H1 (cell line): Measurements from ENCODE around the gene HOXB6. TPM values are rescaled to one million over a fixed set of nuclear protein-coding genes. Genes with fewer than 3 reads are reported as not detected.

ENCODE experiments used
- CTCF ChIA-PET: fragments of 300-600 bp; sonication (Branson Sonifier 250); formaldehyde crosslinking; loops from one replicate; lab custom pipeline; 2021; ENCODE audit not compliant: partially characterized antibody; lab: Charles Lee
- POLR2A ChIA-PET: fragments of 300-600 bp; sonication (Branson Sonifier 250); formaldehyde crosslinking; loops from one replicate; lab custom pipeline; 2021; ENCODE audit warnings: inconsistent platforms; ENCODE audit not compliant: partially characterized antibody; lab: Charles Lee
- DNase-seq, 2 experiments: peaks; one replicate each; pipeline versions ENCODE4 v3.0.0 to v3.0.0-alpha.2; 2010 to 2022; ENCODE audit warnings: low spot score in 2 of 2, low read depth in 1 of 2, mixed read lengths in 1 of 2
- FAIRE-seq: peaks from 2 replicates; lab custom pipeline; 2011; peaks lifted over from hg19 to GRCh38; lab: Jason Lieb, UNC
- H2AFZ ChIP-seq: 2 replicates; pipeline ENCODE4 v1.8.1; 2012; ENCODE audit warnings: low read length, inconsistent platforms
- H2AK5ac ChIP-seq: 2 replicates; pipeline ENCODE4 v1.6.1; 2013; ENCODE audit warnings: low read depth, low read length
- H2BK120ac ChIP-seq: replicated peaks from 2 replicates; pipeline ENCODE3; 2013; ENCODE audit warnings: low read depth, low read length, inconsistent platforms
- H2BK12ac ChIP-seq: 2 replicates; pipeline ENCODE4 v1.6.1; 2013; ENCODE audit warnings: low read depth, low read length
- H2BK15ac ChIP-seq: 2 replicates; pipeline ENCODE4 v1.6.1; 2013; ENCODE audit warnings: low read length
- H2BK20ac ChIP-seq: 2 replicates; pipeline ENCODE4 v1.6.1; 2013; ENCODE audit warnings: low read length
- H2BK5ac ChIP-seq: 2 replicates; pipeline ENCODE4 v1.6.1; 2013; ENCODE audit warnings: low read depth, low read length
- H3K14ac ChIP-seq: 2 replicates; pipeline ENCODE4 v1.6.1; 2013; ENCODE audit warnings: inconsistent platforms; ENCODE audit not compliant: insufficient read length
- H3K18ac ChIP-seq: 2 replicates; pipeline ENCODE4 v1.6.1; 2013; ENCODE audit warnings: low read length; ENCODE audit errors: extremely low read depth
- H3K23ac ChIP-seq: 2 replicates; pipeline ENCODE4 v1.6.1; 2013; ENCODE audit warnings: inconsistent platforms; ENCODE audit not compliant: insufficient read length
- H3K23me2 ChIP-seq: 2 replicates; pipeline ENCODE4 v1.6.1; 2013; ENCODE audit warnings: low read depth, low read length
- H3K27ac ChIP-seq: 2 replicates; pipeline ENCODE4 v1.6.1; 2011; ENCODE audit warnings: low read depth, low read length, inconsistent platforms
- H3K27me3 ChIP-seq, 4 experiments: replicated peaks in 1 of 4; 1 replicate in 1 of 4; 2 replicates in 3 of 4; pipeline versions ENCODE4 v1.6.1 to v1.8.1; 2011 to 2013; ENCODE audit warnings: low read length in 3 of 4, mild to moderate bottlenecking in 3 of 4, inconsistent platforms in 2 of 4, mixed read lengths in 2 of 4, moderate library complexity in 1 of 4; ENCODE audit not compliant: control insufficient read depth in 3 of 4, insufficient read depth in 3 of 4; ENCODE audit errors: extremely low read depth in 1 of 4
- H3K36me3 ChIP-seq, 4 experiments: 2 replicates each; pipeline versions ENCODE4 v1.6.1 to v1.8.1; 2011 to 2013; ENCODE audit warnings: mild to moderate bottlenecking in 4 of 4, low read length in 3 of 4, moderate library complexity in 2 of 4, control low read depth in 1 of 4, inconsistent platforms in 1 of 4; ENCODE audit not compliant: insufficient read depth in 4 of 4, control insufficient read depth in 2 of 4
- H3K4ac ChIP-seq: replicated peaks from 2 replicates; pipeline ENCODE3; 2013; ENCODE audit warnings: low read length, low read depth, mixed read lengths, inconsistent platforms; ENCODE audit not compliant: insufficient read length
- H3K4me1 ChIP-seq, 4 experiments: replicated peaks in 1 of 4; 1 replicate in 1 of 4; 2 replicates in 3 of 4; pipeline versions ENCODE4 v1.6.1 to v1.8.1; 2011 to 2013; ENCODE audit warnings: low read length in 3 of 4, inconsistent platforms in 2 of 4, mixed read lengths in 1 of 4; ENCODE audit not compliant: insufficient read depth in 4 of 4, control insufficient read depth in 3 of 4
- H3K4me2 ChIP-seq, 2 experiments: 2 replicates each; pipeline versions ENCODE4 v1.6.1 to v1.8.1; 2011 to 2013; ENCODE audit warnings: low read depth in 2 of 2, low read length in 2 of 2, control low read depth in 1 of 2, inconsistent platforms in 1 of 2, mild to moderate bottlenecking in 1 of 2; ENCODE audit not compliant: insufficient read depth in 1 of 2
- H3K4me3 ChIP-seq, 4 experiments: fragments of 200-600, 300-600 bp in 1 of 4; sonication (generic), shearing (Covaris generic), sonication (Bioruptor Twin) in 1 of 4; 2 replicates each; pipeline versions ENCODE4 v1.5.1 to v1.8.1; 2011 to 2016; ENCODE audit warnings: low read length in 4 of 4, low read depth in 3 of 4, control low read depth in 2 of 4, inconsistent platforms in 2 of 4, mild to moderate bottlenecking in 2 of 4, mixed read lengths in 1 of 4, moderate library complexity in 1 of 4; ENCODE audit not compliant: insufficient read depth in 2 of 4; ENCODE audit errors: extremely low read depth in 1 of 4
- H3K56ac ChIP-seq: replicated peaks from 2 replicates; pipeline ENCODE3; 2013; ENCODE audit warnings: low read depth, mild to moderate bottlenecking, mixed read lengths, low read length, inconsistent platforms; ENCODE audit not compliant: insufficient read length
- H3K79me1 ChIP-seq: 2 replicates; pipeline ENCODE4 v1.6.1; 2013; ENCODE audit warnings: low read depth, low read length, control low read depth
- H3K79me2 ChIP-seq, 2 experiments: 2 replicates each; pipeline versions ENCODE4 v1.6.1 to v1.8.1; 2012 to 2013; ENCODE audit warnings: low read length in 2 of 2, mild to moderate bottlenecking in 2 of 2, inconsistent platforms in 1 of 2; ENCODE audit not compliant: insufficient read depth in 2 of 2, control insufficient read depth in 1 of 2
- H3K9ac ChIP-seq, 4 experiments: replicated peaks in 1 of 4; 1 replicate in 1 of 4; 2 replicates in 3 of 4; pipeline versions ENCODE4 v1.6.1 to v1.8.1; 2011 to 2013; ENCODE audit warnings: low read depth in 3 of 4, low read length in 3 of 4, control low read depth in 2 of 4, mild to moderate bottlenecking in 2 of 4, moderate library complexity in 2 of 4, inconsistent platforms in 1 of 4; ENCODE audit errors: extremely low read depth in 1 of 4
- H3K9me3 ChIP-seq, 2 experiments: 2 replicates each; pipeline versions ENCODE4 v1.6.1 to v1.8.1; 2012 to 2013; ENCODE audit warnings: mild to moderate bottlenecking in 2 of 2, moderate library complexity in 2 of 2, control low read depth in 1 of 2, inconsistent platforms in 1 of 2, low read depth in 1 of 2, low read length in 1 of 2, mixed read lengths in 1 of 2; ENCODE audit not compliant: insufficient read depth in 2 of 2
- H4K20me1 ChIP-seq, 2 experiments: replicated peaks in 1 of 2; 2 replicates each; pipeline versions ENCODE3 to v1.8.1; 2011 to 2013; ENCODE audit warnings: inconsistent platforms in 2 of 2, low read length in 2 of 2, mild to moderate bottlenecking in 1 of 2; ENCODE audit not compliant: insufficient read depth in 2 of 2, control insufficient read depth in 1 of 2
- H4K5ac ChIP-seq: 2 replicates; pipeline ENCODE4 v1.6.1; 2013; ENCODE audit warnings: low read length, low read depth, mixed read lengths, inconsistent platforms; ENCODE audit not compliant: insufficient read length
- H4K8ac ChIP-seq: 2 replicates; pipeline ENCODE4 v1.8.0; 2013; ENCODE audit warnings: mild to moderate bottlenecking, moderate library complexity, low read length, inconsistent platforms; ENCODE audit not compliant: insufficient read depth; ENCODE audit errors: extremely low read depth
- H4K91ac ChIP-seq: replicated peaks from 2 replicates; pipeline ENCODE3; 2013; ENCODE audit warnings: low read length, mixed read lengths, inconsistent platforms; ENCODE audit not compliant: insufficient read length
- ASH2L ChIP-seq: fragments of 200-600, 300-600 bp; sonication (generic); IDR thresholded peaks from one replicate; pipeline ENCODE4 v1.7.1; 2017; ENCODE audit warnings: low read length
- BACH1 ChIP-seq: IDR thresholded peaks from 2 replicates; pipeline ENCODE4 v1.6.1; 2012; ENCODE audit warnings: low read length, improper control_type of control experiment
- CTCF ChIP-seq, 3 experiments: IDR thresholded peaks; 1 replicate in 2 of 3; 2 replicates in 1 of 3; pipeline versions ENCODE4 v1.5.1 to v1.6.1; 2011; ENCODE audit warnings: low read length in 3 of 3, mild to moderate bottlenecking in 3 of 3, inconsistent platforms in 2 of 3, low read depth in 1 of 3, moderate library complexity in 1 of 3; ENCODE audit not compliant: insufficient read depth in 1 of 3; ENCODE audit errors: control extremely low read depth in 1 of 3
- EZH2 ChIP-seq: fragments of 200-600 bp; sonication (generic); IDR thresholded peaks from 2 replicates; pipeline ENCODE4 v1.7.1; 2012; ENCODE audit warnings: low read depth, mild to moderate bottlenecking, moderate library complexity, low read length, inconsistent platforms; ENCODE audit not compliant: severe bottlenecking
- HDAC6 ChIP-seq: IDR thresholded peaks from one replicate; pipeline ENCODE4 v1.7.1; 2012; ENCODE audit warnings: low read depth, mild to moderate bottlenecking, inconsistent platforms, low read length, moderate library complexity
- SRF ChIP-seq: IDR thresholded peaks from 2 replicates; pipeline ENCODE4 v1.6.1; 2011; ENCODE audit warnings: mild to moderate bottlenecking, low read depth, low read length, moderate library complexity
- SUZ12 ChIP-seq: fragments of 200-600 bp; sonication (generic); IDR thresholded peaks from 2 replicates; pipeline ENCODE4 v1.6.1; 2012; ENCODE audit warnings: mild to moderate bottlenecking, inconsistent platforms, low read length, moderate library complexity, mixed read lengths
- TEAD4 ChIP-seq: IDR thresholded peaks from 2 replicates; pipeline ENCODE4 v1.6.1; 2012; ENCODE audit warnings: low read depth, low read length, inconsistent platforms, mixed read lengths
- WGBS, 2 experiments: shearing (Covaris generic) in 1 of 2; methylation state at CpG; one replicate each; pipeline versions ENCODE4 v1.1.6 to v1.1.7; 2013 to 2015; ENCODE audit warnings: low lambda C conversion rate in 2 of 2, mixed read lengths in 2 of 2, inconsistent platforms in 1 of 2, low coverage in 1 of 2, missing lambda C conversion rate in 1 of 2; ENCODE audit not compliant: insufficient replicate concordance in 2 of 2, insufficient coverage in 1 of 2, insufficient read length in 1 of 2; ENCODE audit errors: extremely low coverage in 1 of 2, missing lambda C conversion rate in 1 of 2; 5-methylcytosine and 5-hydroxymethylcytosine counted together
- polyA plus RNA-seq, 7 experiments: library from polyadenylated mRNA; depleted of rRNA in 3 of 7; stranded (reverse) in 5 of 7; unstranded in 2 of 7; fragments of >200 nt in 5 of 7; fragments of 200-250 nt in 2 of 7; gene quantifications; 1 replicate in 5 of 7; 2 replicates in 1 of 7; 4 replicates in 1 of 7; pipeline versions ENCODE4 v1.2.1 to v1.2.3, GENCODE V29; 2011 to 2013; ENCODE audit warnings: missing spikeins in 2 of 7, mixed read lengths in 2 of 7
- total RNA-seq: library from RNA; stranded (reverse); fragmentation: NEBNext Ultra II Directional; extraction: Animal tissue kit (Norgen Biotek cat#: 25700); gene quantifications from 2 replicates; pipeline ENCODE4 v1.2.1, GENCODE V29; 2021
- TF ChIP-seq, protein P1 (sequence below): IDR thresholded peaks from 2 replicates; pipeline ENCODE4 v1.6.1; 2012; ENCODE audit warnings: inconsistent platforms

Gene HOXB6
- total and polyA plus RNA-seq, 2 of the 8 experiments (the other 6 are each of a cell fraction or from before 2014, with no cell fraction given): not detected

DNA sequence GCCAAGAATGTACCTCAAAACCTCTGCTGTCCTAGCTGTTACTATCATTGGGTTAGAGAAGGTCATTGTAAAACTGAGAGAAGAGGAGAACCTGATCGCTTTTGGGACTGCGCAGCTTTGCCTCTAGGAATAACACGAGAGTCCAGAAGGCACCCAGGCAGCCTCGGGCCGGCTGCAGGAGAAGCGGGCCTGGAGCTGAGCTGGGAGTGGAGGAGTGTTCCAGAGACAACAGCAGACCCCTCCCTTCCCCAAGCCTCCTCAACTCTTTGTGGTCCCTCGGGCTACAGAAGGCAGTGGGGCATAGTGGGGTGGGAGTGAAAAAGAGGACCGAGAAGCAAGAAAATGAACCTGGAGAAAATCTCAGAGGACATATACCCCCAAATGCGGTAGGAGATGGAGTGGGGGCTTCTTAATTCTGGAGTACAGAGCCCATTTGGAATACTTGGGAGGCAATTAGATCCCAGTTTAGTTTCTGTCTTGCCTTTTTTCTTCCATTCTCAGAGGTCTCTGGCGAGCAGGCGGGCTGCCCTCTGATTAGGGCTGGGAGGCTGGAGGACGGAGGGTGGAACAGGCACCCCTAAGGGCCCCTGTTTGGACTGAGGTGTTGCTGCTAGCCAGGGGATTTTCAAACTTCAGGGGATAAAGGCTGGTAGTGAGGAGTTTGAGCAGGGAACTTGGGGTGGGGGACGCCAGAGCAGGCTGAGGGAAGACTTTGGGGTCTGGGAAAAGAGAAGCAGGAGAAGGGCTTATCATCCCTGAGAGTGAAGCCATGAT, 46.5 kb downstream of the HOXB6 start:
- Histone ChIP-seq H2BK5ac (no peak overlapping the region), H3K36me3 (peaks cover 0 to 5% (median 0%) of the 10 kb centered on the region in 4 experiments; a peak in 1 of 8 replicates), H3K4me1 (peaks cover 0 to 9% (median 4%) of the 10 kb centered on the region in 4 experiments; a peak in 4 of 7 replicates), H3K23me2 (no peaks in the 10 kb centered on the region), H3K79me1 (no peaks in the 10 kb centered on the region), H3K4me3 (no peak overlapping the region), H3K79me2 (no peaks in the 10 kb centered on the region), H2AFZ (no peak overlapping the region), H3K14ac (no peak overlapping the region), H3K9ac (no peak overlapping the region), H2BK12ac (no peak overlapping the region), H3K18ac (no peak overlapping the region), H3K4me2 (no peak overlapping the region), H4K91ac (no peak overlapping the region), H2BK20ac (no peak overlapping the region), H4K8ac (no peak overlapping the region), H3K27me3 (peaks cover 98 to 100% (median 99%) of the 10 kb centered on the region in 4 experiments), H3K4ac (no peak overlapping the region), H4K20me1 (peaks cover 17 to 30% of the 10 kb centered on the region in 2 experiments), H2BK15ac (no peak overlapping the region), H3K27ac (no peak overlapping the region), H4K5ac (no peak overlapping the region), H2AK5ac (no peak overlapping the region), H3K23ac (no peak overlapping the region), H2BK120ac (no peak overlapping the region), H3K9me3 (no peaks in the 10 kb centered on the region), H3K56ac (no peak overlapping the region)
- FAIRE-seq: no peak
- WGBS, 2 experiments: 19% methylated on average over 13 of the region's 13 CpGs; no CpG with 5 or more reads in 1 of the 2 experiments
- CTCF ChIA-PET: interaction anchor here (0.9 to 4.0 kb wide), 7 partner anchors 9 to 78 kb away, joined by 4 to 18 read pairs (median 4); partner anchors contain the start of gene HOXB5
- POLR2A ChIA-PET: interaction anchor here (0.6 to 1.6 kb wide), 2 partner anchors 14 to 43 kb away, joined by 3 to 4 read pairs; no protein-coding TSS in a partner anchor
- no peak for DNase-seq
- TF ChIP-seq EZH2: peak; percentile 74
- TF ChIP-seq HDAC6: no peak
- TF ChIP-seq SRF: no peak
- no peak for TF ChIP-seq ASH2L
- no peak for TF ChIP-seq CTCF (IDR thresholded peaks at IDR 0.05; ENCODE audit: control extremely low read depth in 1 of 3, insufficient read depth in 1 of 3, low read depth in 1 of 3, low read length in 3 of 3)
- peak; percentile 5; the same call in 1 of the 2 replicates for TF ChIP-seq SUZ12
- TF ChIP-seq, protein P1, sequence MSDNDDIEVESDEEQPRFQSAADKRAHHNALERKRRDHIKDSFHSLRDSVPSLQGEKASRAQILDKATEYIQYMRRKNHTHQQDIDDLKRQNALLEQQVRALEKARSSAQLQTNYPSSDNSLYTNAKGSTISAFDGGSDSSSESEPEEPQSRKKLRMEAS: no peak
- no peak for TF ChIP-seq BACH1
- no peak for TF ChIP-seq TEAD4
